ENCODE data around the gene ZNF593OS.

ZNF593OS gene

DNA sequence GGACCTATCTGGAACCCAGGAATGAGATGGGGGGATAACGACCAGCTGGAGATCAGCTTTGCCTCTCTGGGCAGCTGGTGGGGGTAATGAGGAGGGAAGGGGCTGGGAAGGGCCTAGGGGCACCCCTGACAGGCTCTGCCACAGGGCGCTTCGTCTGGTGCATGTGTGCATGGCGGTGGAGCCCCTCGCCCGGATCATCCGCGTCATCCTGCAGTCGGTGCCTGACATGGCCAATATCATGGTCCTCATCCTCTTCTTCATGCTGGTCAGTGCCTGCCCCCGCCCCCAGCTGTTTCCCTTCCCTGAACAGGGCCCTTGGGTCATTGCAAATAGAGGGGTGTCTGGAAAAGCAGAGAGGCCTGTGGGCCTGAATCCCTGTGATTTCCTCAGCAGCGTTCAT is 26.2 kb upstream of the ZNF593OS start:
- no peaks in the 10 kb centered on the region for H3K9me3 ChIP-seq (ENCODE audit: insufficient read depth, low read depth, low read length)
- H3K4me3 ChIP-seq (ENCODE audit: low read length) = no peak overlapping the region
- no peaks in the 10 kb centered on the region for H3K4me1 ChIP-seq (ENCODE audit: insufficient read depth, low read length)
- no peak overlapping the region for H3K9ac ChIP-seq (ENCODE audit: low read depth, low read length)
- no peaks in the 10 kb centered on the region; the same call in 1 of the 2 replicates for H3K27me3 ChIP-seq (ENCODE audit: insufficient read depth, low read length)
- no peak overlapping the region for H3K27ac ChIP-seq (ENCODE audit: low read length)
- no peaks in the 10 kb centered on the region for H3K36me3 ChIP-seq (ENCODE audit: insufficient read depth, low read depth, low read length)

- H3K36me3 ChIP-seq (ENCODE audit: insufficient read depth, low read depth, low read length) = no peaks in the 10 kb centered on the region
- H3K27me3 ChIP-seq (ENCODE audit: insufficient read depth, low read length) = no peaks in the 10 kb centered on the region; the same call in 1 of the 2 replicates
- H3K4me3 ChIP-seq (ENCODE audit: low read length) = no peak overlapping the region
- H3K9ac ChIP-seq (ENCODE audit: low read depth, low read length) = no peak overlapping the region
- H3K4me1 ChIP-seq (ENCODE audit: insufficient read depth, low read length) = no peaks in the 10 kb centered on the region
- no peaks in the 10 kb centered on the region for H3K9me3 ChIP-seq (ENCODE audit: insufficient read depth, low read depth, low read length)
- no peak overlapping the region for H3K27ac ChIP-seq (ENCODE audit: low read length)
These were observed 25.7 kb upstream of the ZNF593OS start for GRCh38 chr1:26197301-26197700.

DNA sequence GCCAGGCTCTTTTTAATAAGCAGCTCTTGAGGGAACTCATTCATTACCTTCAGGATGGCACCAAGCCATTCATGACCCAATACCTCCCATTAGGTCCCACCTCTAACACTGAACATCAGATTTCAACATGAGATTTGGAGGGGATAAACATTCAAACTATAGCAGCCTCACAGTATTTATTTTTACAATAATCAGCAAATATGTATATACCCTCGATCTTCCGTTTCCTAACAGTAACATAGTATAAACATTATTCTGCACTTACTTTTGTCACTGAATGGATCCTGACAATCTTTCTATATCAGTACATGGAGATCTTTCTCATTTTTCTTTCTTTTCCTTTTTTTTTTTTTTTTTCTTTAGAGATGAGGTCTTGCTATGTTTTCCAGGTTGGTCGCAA is 24.2 kb upstream of the ZNF593OS start:
- H3K4me3 ChIP-seq (ENCODE audit: low read length) = no peak overlapping the region
- H3K4me1 ChIP-seq (ENCODE audit: insufficient read depth, low read length) = peaks cover 2% of the 10 kb centered on the region; the same call in 1 of the 2 replicates
- H3K36me3 ChIP-seq (ENCODE audit: insufficient read depth, low read depth, low read length) = no peaks in the 10 kb centered on the region
- H3K27ac ChIP-seq (ENCODE audit: low read length) = no peak overlapping the region
- no peaks in the 10 kb centered on the region for H3K27me3 ChIP-seq (ENCODE audit: insufficient read depth, low read length)
- no peaks in the 10 kb centered on the region for H3K9me3 ChIP-seq (ENCODE audit: insufficient read depth, low read depth, low read length)
- H3K9ac ChIP-seq (ENCODE audit: low read depth, low read length) = no peak overlapping the region

DNA sequence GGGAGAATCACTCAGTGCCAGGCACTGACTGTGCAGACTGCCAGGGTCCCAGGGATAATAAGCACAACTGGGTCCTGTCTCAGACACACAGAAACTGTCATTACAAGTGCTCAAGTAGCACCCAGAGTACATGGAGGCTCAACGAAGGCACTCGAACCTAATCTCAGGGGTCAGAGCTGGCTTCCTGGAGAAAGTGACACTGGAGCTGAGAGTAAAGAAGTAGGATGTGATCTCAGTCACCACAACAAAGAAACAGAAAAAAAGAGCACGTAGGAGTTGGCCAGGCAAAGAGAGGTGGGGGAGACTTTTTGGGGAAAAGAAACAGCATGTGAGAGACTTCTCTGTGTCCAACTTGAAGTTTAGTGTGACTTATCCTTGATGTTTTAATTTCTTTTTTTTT is 20.1 kb upstream of the ZNF593OS start:
- Histone ChIP-seq H3K27me3 (ENCODE audit: insufficient read depth, low read length) (no peaks in the 10 kb centered on the region), H3K27ac (ENCODE audit: low read length) (no peak overlapping the region), H3K36me3 (ENCODE audit: insufficient read depth, low read depth, low read length) (no peaks in the 10 kb centered on the region), H3K9ac (ENCODE audit: low read depth, low read length) (no peak overlapping the region), H3K9me3 (ENCODE audit: insufficient read depth, low read depth, low read length) (no peaks in the 10 kb centered on the region), H3K4me3 (ENCODE audit: low read length) (no peak overlapping the region), H3K4me1 (ENCODE audit: insufficient read depth, low read length) (peaks cover 4% of the 10 kb centered on the region; the same call in 1 of the 2 replicates)

- Histone ChIP-seq H3K9me3 (ENCODE audit: insufficient read depth, low read depth, low read length) (no peaks in the 10 kb centered on the region), H3K9ac (ENCODE audit: low read depth, low read length) (no peak within 1 kb of the TSS; the same call in 1 of the 2 replicates), H3K27me3 (ENCODE audit: insufficient read depth, low read length) (no peaks in the 10 kb centered on the region), H3K4me3 (ENCODE audit: low read length) (peak within 1 kb of the TSS; percentile 11; the same call in 1 of the 2 replicates), H3K36me3 (ENCODE audit: insufficient read depth, low read depth, low read length) (0 out of 2 replicates have a peak, but pooled peaks cover 5% of the 10 kb centered on the region), H3K4me1 (ENCODE audit: insufficient read depth, low read length) (peaks cover 4% of the 10 kb centered on the region; the same call in 1 of the 2 replicates), H3K27ac (ENCODE audit: low read length) (no peak within 1 kb of the TSS)
These were observed 18.8 kb upstream of the ZNF593OS start, which contains the start of gene CATSPER4 for GRCh38 chr1:26190373-26190987. Gene CATSPER4 (plus strand): TSS chr1:26190602. CDS start chr1:26190628, 26 bp downstream.

DNA sequence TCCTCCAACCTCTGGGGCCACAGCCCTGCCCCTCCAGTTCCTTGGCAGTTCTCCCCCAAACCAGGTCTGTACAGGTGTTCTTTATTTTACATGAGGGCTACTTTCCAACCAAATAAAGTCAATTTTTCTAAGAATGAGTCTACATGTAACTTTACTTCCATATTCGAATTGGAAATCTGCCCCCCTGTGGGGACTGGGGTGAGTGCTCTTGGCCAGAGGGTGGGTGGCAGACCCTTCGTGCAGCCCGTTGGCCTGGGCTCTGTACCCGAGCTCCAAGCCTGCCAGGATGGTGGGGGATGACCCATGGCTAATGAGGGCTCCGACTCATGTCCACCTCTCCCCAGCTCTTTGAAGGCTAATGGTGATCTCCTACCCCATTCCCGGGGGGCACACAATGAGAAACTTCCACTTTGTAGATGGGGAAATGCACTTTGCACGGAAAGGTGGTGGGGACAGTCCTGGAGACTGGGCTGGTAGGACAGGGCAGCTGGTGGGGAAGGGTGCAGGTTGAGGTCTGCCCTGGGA is 18.2 kb upstream of the ZNF593OS start:
- Histone ChIP-seq H3K9ac (ENCODE audit: low read depth, low read length) (no peak overlapping the region), H3K4me3 (ENCODE audit: low read length) (no peak overlapping the region), H3K27ac (ENCODE audit: low read length) (no peak overlapping the region), H3K27me3 (ENCODE audit: insufficient read depth, low read length) (no peaks in the 10 kb centered on the region), H3K9me3 (ENCODE audit: insufficient read depth, low read depth, low read length) (no peaks in the 10 kb centered on the region), H3K4me1 (ENCODE audit: insufficient read depth, low read length) (peaks cover 4% of the 10 kb centered on the region; the same call in 1 of the 2 replicates), H3K36me3 (ENCODE audit: insufficient read depth, low read depth, low read length) (0 out of 2 replicates have a peak, but pooled peaks cover 5% of the 10 kb centered on the region)

DNA sequence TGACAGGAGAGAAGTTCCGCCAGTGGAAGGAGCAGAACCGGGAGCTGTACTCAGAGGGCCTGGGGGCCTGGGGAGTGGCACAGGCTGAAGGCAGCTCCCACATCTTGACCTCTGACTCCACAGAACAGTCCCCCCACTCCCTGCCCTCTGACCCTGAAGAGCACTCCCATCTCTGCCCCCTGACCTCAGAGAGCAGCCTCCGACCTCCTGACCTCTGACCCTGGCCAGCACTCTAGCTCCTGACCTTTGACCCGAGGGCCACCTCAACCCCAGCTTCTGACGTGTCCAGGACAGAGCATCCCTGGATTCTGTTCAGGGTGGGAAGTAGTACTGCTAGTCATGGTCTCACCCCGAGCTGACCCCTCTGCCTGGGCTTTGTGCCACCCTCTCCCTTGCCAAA is 17.7 kb upstream of the ZNF593OS start:
- Histone ChIP-seq H3K4me3 (ENCODE audit: low read length) (no peak overlapping the region), H3K9ac (ENCODE audit: low read depth, low read length) (no peak overlapping the region), H3K9me3 (ENCODE audit: insufficient read depth, low read depth, low read length) (no peaks in the 10 kb centered on the region), H3K27me3 (ENCODE audit: insufficient read depth, low read length) (no peaks in the 10 kb centered on the region), H3K27ac (ENCODE audit: low read length) (no peak overlapping the region), H3K4me1 (ENCODE audit: insufficient read depth, low read length) (peaks cover 4% of the 10 kb centered on the region; the same call in 1 of the 2 replicates), H3K36me3 (ENCODE audit: insufficient read depth, low read depth, low read length) (0 out of 2 replicates have a peak, but pooled peaks cover 5% of the 10 kb centered on the region)

DNA sequence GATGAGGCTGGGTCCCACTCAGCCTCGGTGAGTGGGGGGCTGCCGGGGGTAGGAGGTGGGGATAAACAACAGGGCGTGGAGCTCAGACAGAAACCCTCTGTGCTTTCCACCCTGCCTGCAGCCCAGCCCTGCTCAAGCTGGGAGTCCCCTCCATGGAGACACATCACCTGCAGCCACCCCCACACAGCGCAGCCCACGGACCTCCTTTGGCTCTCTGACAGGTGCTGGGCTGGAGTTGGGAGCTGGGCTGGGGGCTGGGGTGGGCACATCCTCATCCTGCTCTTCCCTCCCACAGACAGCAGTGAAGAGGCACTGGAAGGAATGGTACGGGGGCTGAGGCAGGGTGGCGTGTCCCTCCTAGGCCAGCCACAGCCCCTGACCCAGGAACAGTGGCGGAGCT is 16.8 kb upstream of the ZNF593OS start:
- Histone ChIP-seq H3K36me3 (ENCODE audit: insufficient read depth, low read depth, low read length) (0 out of 2 replicates have a peak, but pooled peaks cover 5% of the 10 kb centered on the region), H3K9ac (ENCODE audit: low read depth, low read length) (no peak overlapping the region), H3K4me1 (ENCODE audit: insufficient read depth, low read length) (peaks cover 4% of the 10 kb centered on the region; the same call in 1 of the 2 replicates), H3K9me3 (ENCODE audit: insufficient read depth, low read depth, low read length) (no peaks in the 10 kb centered on the region), H3K4me3 (ENCODE audit: low read length) (no peak overlapping the region), H3K27me3 (ENCODE audit: insufficient read depth, low read length) (no peaks in the 10 kb centered on the region), H3K27ac (ENCODE audit: low read length) (no peak overlapping the region)

DNA sequence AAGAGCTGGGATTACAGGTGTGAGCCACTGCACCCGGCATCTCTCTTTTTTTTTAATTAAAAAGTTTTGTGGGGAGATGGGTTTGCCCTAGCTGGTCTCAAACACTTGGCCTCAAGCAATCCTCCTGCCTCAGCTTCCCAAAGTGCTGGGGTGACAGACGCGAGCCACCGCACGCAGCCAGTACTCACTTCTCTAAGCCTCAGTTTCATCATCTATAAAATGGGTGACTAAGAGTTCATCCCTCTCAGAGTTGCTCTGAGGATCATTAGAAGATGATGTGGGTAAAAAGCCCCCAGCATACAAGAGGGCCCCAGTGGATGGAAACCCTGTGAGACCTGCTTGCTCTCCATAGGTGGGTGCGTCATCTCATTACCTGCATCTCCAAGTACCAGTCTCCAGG is 16.2 kb upstream of the ZNF593OS start:
- peaks cover 4% of the 10 kb centered on the region; the same call in 1 of the 2 replicates for H3K4me1 ChIP-seq (ENCODE audit: insufficient read depth, low read length)
- no peak overlapping the region for H3K27ac ChIP-seq (ENCODE audit: low read length)
- H3K27me3 ChIP-seq (ENCODE audit: insufficient read depth, low read length) = no peaks in the 10 kb centered on the region
- no peak overlapping the region for H3K9ac ChIP-seq (ENCODE audit: low read depth, low read length)
- no peak overlapping the region for H3K4me3 ChIP-seq (ENCODE audit: low read length)
- H3K36me3 ChIP-seq (ENCODE audit: insufficient read depth, low read depth, low read length) = 0 out of 2 replicates have a peak, but pooled peaks cover 5% of the 10 kb centered on the region
- H3K9me3 ChIP-seq (ENCODE audit: insufficient read depth, low read depth, low read length) = no peaks in the 10 kb centered on the region

GRCh38 chr1:26184883-26185282 is 13.3 kb upstream of the ZNF593OS start:
- H3K9me3 ChIP-seq (ENCODE audit: insufficient read depth, low read depth, low read length) = no peaks in the 10 kb centered on the region
- H3K27ac ChIP-seq (ENCODE audit: low read length) = no peak overlapping the region
- H3K36me3 ChIP-seq (ENCODE audit: insufficient read depth, low read depth, low read length) = 0 out of 2 replicates have a peak, but pooled peaks cover 18% of the 10 kb centered on the region
- H3K4me1 ChIP-seq (ENCODE audit: insufficient read depth, low read length) = no peaks in the 10 kb centered on the region
- H3K4me3 ChIP-seq (ENCODE audit: low read length) = no peak overlapping the region
- no peak overlapping the region for H3K9ac ChIP-seq (ENCODE audit: low read depth, low read length)
- H3K27me3 ChIP-seq (ENCODE audit: insufficient read depth, low read length) = no peaks in the 10 kb centered on the region

DNA sequence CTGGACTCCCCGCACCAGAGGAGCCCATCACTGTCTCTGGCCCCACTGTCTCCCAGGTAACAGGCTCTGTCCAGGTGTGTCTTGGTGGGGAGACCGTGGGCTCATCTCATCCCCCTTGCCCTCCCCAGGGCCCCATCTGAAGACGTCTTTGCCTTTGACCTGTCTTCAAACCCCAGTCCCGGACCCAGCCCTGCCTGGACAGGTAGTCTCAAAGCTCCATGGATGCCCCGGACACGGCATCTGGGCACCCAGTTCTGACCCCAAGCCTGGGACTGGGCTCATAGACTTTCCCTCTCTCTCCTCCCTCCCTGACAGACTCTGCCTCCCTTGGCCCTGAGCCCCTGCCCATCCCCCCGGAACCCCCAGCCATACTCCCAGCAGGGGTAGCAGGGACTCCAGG is 12.5 kb upstream of the ZNF593OS start:
- no peaks in the 10 kb centered on the region for H3K9me3 ChIP-seq (ENCODE audit: insufficient read depth, low read depth, low read length)
- no peak overlapping the region for H3K9ac ChIP-seq (ENCODE audit: low read depth, low read length)
- no peaks in the 10 kb centered on the region for H3K27me3 ChIP-seq (ENCODE audit: insufficient read depth, low read length)
- H3K27ac ChIP-seq (ENCODE audit: low read length) = no peak overlapping the region
- no peaks in the 10 kb centered on the region for H3K4me1 ChIP-seq (ENCODE audit: insufficient read depth, low read length)
- no peak overlapping the region for H3K4me3 ChIP-seq (ENCODE audit: low read length)
- H3K36me3 ChIP-seq (ENCODE audit: insufficient read depth, low read depth, low read length) = 0 out of 2 replicates have a peak, but pooled peaks cover 18% of the 10 kb centered on the region

GRCh38 chr1:26182383-26182696 is 10.7 kb upstream of the ZNF593OS start:
- Histone ChIP-seq H3K9me3 (ENCODE audit: insufficient read depth, low read depth, low read length) (no peaks in the 10 kb centered on the region), H3K36me3 (ENCODE audit: insufficient read depth, low read depth, low read length) (0 out of 2 replicates have a peak, but pooled peaks cover 18% of the 10 kb centered on the region), H3K27me3 (ENCODE audit: insufficient read depth, low read length) (no peaks in the 10 kb centered on the region), H3K9ac (ENCODE audit: low read depth, low read length) (no peak overlapping the region), H3K4me3 (ENCODE audit: low read length) (no peak overlapping the region), H3K27ac (ENCODE audit: low read length) (no peak overlapping the region), H3K4me1 (ENCODE audit: insufficient read depth, low read length) (no peaks in the 10 kb centered on the region; the same call in 1 of the 2 replicates)
